NT2/D1 (cell line): ENCODE data around the gene PYURF.
"Not testable (repeated sequence)": the region's sequence is repeated elsewhere in the genome, so short reads cannot be mapped to it uniquely, and the experiment has no call there.

ENCODE experiments used
- DNase-seq: peaks from one replicate; pipeline ENCODE4 v3.0.0-alpha.2; 2011; ENCODE audit warnings: low read depth, low spot score
- H3K27me3 ChIP-seq: 2 replicates; pipeline ENCODE4 v1.6.0; 2011; ENCODE audit warnings: mild to moderate bottlenecking; ENCODE audit not compliant: insufficient read length, insufficient read depth
- H3K36me3 ChIP-seq: 2 replicates; pipeline ENCODE4 v1.6.1; 2011; ENCODE audit warnings: mild to moderate bottlenecking, low read length, mixed read lengths; ENCODE audit not compliant: insufficient read depth, insufficient read length
- H3K4me1 ChIP-seq: 2 replicates; pipeline ENCODE4 v1.5.1; 2011; ENCODE audit not compliant: insufficient read depth, insufficient read length
- H3K4me3 ChIP-seq: 2 replicates; pipeline ENCODE4 v1.5.1; 2011; ENCODE audit warnings: low read depth; ENCODE audit not compliant: insufficient read length
- H3K9ac ChIP-seq: 2 replicates; pipeline ENCODE4 v1.6.0; 2011; ENCODE audit warnings: low read depth; ENCODE audit not compliant: insufficient read length
- H3K9me3 ChIP-seq: 2 replicates; pipeline ENCODE4 v1.5.1; 2011; ENCODE audit warnings: mild to moderate bottlenecking, low read length; ENCODE audit not compliant: insufficient read depth
- SUZ12 ChIP-seq: IDR thresholded peaks from 2 replicates; pipeline ENCODE4 v1.6.1; 2011; ENCODE audit not compliant: insufficient read length, insufficient read depth; ENCODE audit errors: extremely low read depth
- YY1 ChIP-seq: IDR thresholded peaks from 2 replicates; pipeline ENCODE4 v1.6.1; 2011; ENCODE audit not compliant: insufficient read length, insufficient read depth
- ZNF274 ChIP-seq: IDR thresholded peaks from 2 replicates; pipeline ENCODE4 v1.6.1; 2011; ENCODE audit warnings: mild to moderate bottlenecking, low read depth, low read length

PYURF gene, protein sequence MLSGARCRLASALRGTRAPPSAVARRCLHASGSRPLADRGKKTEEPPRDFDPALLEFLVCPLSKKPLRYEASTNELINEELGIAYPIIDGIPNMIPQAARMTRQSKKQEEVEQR

DNA sequence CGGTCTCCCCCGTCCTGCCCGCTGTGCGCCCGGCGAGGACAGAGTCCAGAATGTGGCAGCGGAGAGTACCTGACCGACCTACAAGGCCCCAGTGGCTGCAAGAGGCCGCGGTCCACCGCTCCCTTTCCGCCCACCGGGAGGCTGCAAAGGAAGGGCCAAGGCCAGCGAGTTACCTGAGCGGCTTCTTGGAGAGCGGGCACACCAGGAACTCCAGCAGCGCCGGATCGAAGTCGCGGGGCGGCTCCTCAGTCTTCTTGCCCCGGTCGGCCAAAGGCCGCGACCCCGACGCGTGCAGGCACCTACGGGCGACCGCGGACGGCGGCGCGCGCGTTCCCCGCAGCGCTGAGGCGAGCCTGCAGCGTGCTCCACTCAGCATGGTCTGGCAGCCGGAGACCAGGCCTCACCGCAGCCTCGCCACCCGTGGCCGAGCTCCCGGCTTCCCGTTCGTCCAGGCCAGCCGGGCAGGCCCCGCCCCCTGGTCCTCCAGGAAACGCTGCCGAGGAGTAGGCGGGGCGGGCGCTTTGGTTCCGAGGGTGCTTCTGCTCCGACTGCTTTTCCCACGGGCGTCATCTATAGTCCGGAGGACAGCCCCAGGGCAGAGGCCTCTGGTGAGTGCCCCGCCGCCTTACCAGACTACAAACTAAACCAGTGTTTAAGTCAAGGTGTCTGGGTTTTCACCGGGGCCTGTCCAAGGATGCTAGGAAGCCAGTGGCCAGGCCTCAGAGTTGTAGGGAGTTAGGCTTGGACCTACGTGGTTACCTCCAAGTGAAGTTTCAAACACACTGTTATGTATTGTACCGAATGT, at the start of gene PYURF:
Gene PYURF (minus strand): TSS at position 452 of the 805 bp plus-strand sequence. CDS start 76 bp downstream, at position 376.
- H3K27me3 ChIP-seq, result no peaks in the 10 kb centered on the region
- peaks cover 14% of the 10 kb centered on the region for H3K36me3 ChIP-seq
- peak within 1 kb of the TSS; percentile 90 for H3K4me3 ChIP-seq
- no peaks in the 10 kb centered on the region for H3K4me1 ChIP-seq
- peak; percentile 77 for DNase-seq
- peak within 1 kb of the TSS; percentile 98 for H3K9ac ChIP-seq
- H3K9me3 ChIP-seq, result no peaks in the 10 kb centered on the region
- TF ChIP-seq SUZ12, result no peak

DNA sequence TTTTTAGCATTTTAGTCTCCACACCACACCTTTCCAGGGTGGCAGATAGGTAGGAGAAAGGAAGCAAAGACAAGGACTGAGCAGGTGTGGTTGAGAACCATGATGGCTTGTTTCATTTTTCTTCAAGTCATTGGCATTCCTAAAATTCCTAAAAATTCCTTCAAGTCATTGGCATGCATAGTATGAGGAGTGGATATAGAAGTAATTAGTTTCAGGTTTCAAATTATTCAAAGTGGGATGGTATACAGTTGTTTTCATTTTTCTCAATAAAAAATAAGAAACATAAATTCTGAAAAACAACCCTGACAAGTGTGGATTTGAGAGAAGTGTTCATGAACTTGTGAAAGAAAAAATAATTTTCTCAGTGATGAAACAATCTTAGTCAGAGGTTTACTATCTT, 46.4 kb upstream of the PYURF start:
- Histone ChIP-seq H3K27me3 (no peaks in the 10 kb centered on the region), H3K9me3 (no peaks in the 10 kb centered on the region), H3K9ac (no peak overlapping the region), H3K36me3 (no peaks in the 10 kb centered on the region), H3K4me3 (no peak overlapping the region), H3K4me1 (no peaks in the 10 kb centered on the region)
- no peak for DNase-seq
- no peak for TF ChIP-seq YY1
- TF ChIP-seq ZNF274, result no peak
- no peak for TF ChIP-seq SUZ12

DNA sequence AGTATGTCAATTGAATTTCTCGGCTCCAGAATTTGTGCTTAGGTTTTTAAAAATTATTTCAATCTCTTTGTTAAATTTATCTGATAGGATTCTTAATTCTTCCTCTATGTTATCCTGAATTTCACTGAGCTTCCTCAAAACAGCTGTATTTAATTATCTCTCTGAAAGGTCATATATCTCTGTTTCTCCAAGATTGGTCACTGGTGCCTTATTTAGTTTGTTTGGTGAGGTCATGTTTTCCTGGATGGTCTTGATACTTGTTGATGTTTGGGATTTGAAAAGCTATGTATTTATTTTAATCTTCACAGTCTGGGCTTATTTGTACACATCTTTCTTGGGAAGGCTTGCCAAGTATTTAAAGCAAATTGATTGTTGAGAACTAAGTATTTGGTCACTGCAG, 44.0 kb upstream of the PYURF start:
- no peaks in the 10 kb centered on the region for H3K4me1 ChIP-seq
- H3K27me3 ChIP-seq, result no peaks in the 10 kb centered on the region
- no peaks in the 10 kb centered on the region for H3K9me3 ChIP-seq
- no peak for DNase-seq
- H3K9ac ChIP-seq, result no peak overlapping the region
- H3K4me3 ChIP-seq, result no peak overlapping the region
- no peak for TF ChIP-seq ZNF274
- no peak for TF ChIP-seq YY1
- no peak for TF ChIP-seq SUZ12
- no peaks in the 10 kb centered on the region for H3K36me3 ChIP-seq

DNA sequence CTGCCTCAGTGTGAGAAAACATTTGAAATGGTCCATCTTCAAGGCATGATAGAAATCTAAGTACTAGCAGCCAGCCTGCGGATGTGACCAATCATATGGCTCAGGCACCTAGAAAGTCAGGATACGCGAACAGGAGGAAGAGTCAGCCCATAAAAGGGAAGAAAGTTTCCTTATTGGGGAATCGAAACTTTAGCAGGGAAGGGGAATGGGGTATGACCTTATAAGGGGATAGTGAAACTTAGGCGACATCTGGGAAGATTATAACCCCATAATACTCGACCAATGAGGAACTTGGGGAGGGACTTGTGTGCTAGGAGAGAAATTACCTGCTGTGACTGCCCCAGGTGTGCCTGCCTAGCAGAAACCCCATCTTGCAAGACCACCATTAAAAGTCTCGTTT, 26.2 kb upstream of the PYURF start:
- no peak overlapping the region for H3K9ac ChIP-seq
- no peaks in the 10 kb centered on the region for H3K4me1 ChIP-seq
- H3K27me3 ChIP-seq, result no peaks in the 10 kb centered on the region
- no peak for DNase-seq
- no peak overlapping the region for H3K4me3 ChIP-seq
- H3K9me3 ChIP-seq, result no peaks in the 10 kb centered on the region
- H3K36me3 ChIP-seq, result no peaks in the 10 kb centered on the region
- TF ChIP-seq SUZ12, result no peak
- TF ChIP-seq ZNF274, result no peak
- TF ChIP-seq YY1, result no peak

DNA sequence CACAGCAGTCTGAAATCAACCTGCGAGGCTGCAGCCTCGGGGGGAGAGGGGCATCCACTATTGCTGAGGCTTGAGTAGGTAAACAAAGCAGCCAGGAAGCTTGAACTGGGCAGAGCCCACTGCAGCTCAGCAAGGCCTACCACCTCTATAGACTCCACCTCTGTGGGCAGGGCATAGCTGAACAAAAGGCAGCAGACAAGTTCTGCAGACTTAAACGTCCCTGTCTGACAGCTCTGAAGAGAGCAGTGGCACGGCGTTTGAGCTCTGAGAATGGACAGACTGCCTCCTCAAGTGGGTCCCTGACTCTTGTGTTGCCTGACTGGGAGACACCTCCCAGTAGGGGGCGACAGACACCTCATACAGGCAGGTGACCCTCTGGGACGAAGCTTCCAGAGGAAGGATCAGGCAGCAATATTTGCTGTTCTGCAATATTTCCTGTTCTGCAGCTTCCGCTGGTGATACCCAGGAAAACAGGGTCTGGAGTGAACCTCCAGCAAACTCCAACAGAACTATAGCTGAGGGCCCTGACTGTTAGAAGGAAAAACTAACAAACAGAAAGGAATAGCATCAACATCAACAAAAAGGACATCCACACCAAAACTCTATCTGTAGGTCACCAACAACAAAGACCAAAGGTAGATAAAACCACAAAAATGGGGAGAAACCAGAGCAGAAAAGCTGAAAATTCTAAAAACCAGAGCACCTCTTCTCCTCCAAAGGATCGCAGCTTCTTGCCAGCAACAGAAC, 15.9 kb upstream of the PYURF start:
- not testable (repeated sequence) for H3K4me1 ChIP-seq, H3K9me3 ChIP-seq, H3K9ac ChIP-seq, DNase-seq, H3K4me3 ChIP-seq, H3K27me3 ChIP-seq, H3K36me3 ChIP-seq

DNA sequence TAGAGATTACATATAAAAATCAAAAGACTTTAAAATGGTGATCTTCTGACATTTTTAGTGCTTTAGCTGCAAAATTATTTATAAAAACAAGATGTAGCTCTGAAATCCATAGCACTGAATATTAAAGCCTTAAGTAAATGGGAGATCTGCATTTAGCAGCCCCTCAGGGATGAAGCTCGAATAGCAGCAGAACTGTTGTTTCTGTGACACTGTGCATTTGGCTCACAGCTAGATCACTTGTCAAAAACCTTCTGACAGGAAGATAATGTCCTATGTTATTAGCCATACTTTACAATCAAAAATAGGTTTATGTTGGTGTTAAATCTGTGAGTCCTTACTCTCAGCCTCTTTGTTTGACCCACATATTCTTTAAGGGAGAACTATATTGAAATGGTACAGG, 14.1 kb upstream of the PYURF start:
- no peak for DNase-seq
- H3K4me3 ChIP-seq, result no peak overlapping the region
- H3K9ac ChIP-seq, result no peak overlapping the region
- TF ChIP-seq YY1 (no peak), ZNF274 (no peak), SUZ12 (no peak)
- no peaks in the 10 kb centered on the region for H3K4me1 ChIP-seq
- H3K36me3 ChIP-seq, result no peaks in the 10 kb centered on the region
- no peaks in the 10 kb centered on the region for H3K27me3 ChIP-seq
- no peaks in the 10 kb centered on the region for H3K9me3 ChIP-seq

DNA sequence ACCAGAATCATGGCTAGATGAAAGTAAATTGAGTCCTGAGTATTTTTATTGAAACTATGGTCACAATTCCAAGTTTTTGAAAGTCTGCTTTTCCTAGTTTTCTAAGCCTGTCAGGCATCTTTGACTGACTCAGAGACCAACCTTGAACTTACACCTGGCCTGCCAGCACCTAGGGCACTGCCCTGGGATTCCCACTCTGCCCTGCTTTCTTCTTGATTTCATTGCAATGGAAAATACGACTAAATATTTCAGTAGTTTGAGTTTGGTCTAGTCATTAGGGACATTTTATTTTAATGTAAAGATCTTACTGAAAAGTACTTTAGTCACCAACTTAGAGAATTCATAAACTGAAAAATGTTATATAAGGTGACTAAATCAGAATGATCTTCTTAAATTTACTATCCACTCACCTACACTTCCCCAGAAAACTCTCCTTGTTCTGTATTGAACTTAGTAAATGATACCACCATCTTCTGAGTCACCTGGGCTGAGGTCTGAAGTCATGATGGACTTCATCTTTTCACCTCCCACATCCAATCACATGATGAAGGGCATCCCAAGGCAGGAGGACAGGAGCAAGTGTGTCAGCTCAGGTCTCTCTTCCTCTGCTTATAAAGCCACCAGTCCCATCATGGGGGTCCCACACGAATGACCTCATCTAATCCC, 11.6 kb upstream of the PYURF start:
- TF ChIP-seq SUZ12 (no peak), YY1 (no peak), ZNF274 (no peak)
- Histone ChIP-seq H3K27me3 (no peaks in the 10 kb centered on the region), H3K9ac (no peak overlapping the region), H3K9me3 (no peaks in the 10 kb centered on the region), H3K36me3 (no peaks in the 10 kb centered on the region), H3K4me3 (no peak overlapping the region), H3K4me1 (no peaks in the 10 kb centered on the region)
- DNase-seq, result no peak
